Liver (tissue), 9 donors: ENCODE results near the gene BCAS1. TPM values are rescaled to one million over a fixed set of nuclear protein-coding genes. Genes with fewer than 3 reads are reported as not detected.

Experiments
- DNase-seq: peaks from one replicate; pipeline ENCODE4 v3.0.0-alpha.2; 2017; ENCODE audit warnings: low spot score
- H3K27ac ChIP-seq, 2 donors: one replicate each; pipeline ENCODE4 v1.7.0; 2013; ENCODE audit warnings: inconsistent platforms in 2 of 2, low read length in 2 of 2, control low read depth in 1 of 2, low read depth in 1 of 2, mild to moderate bottlenecking in 1 of 2
- H3K27me3 ChIP-seq, 4 donors: one replicate each; pipeline versions ENCODE4 v1.6.1 to v1.7.0; 2013; ENCODE audit warnings: low read length in 3 of 4, inconsistent platforms in 1 of 4, mild to moderate bottlenecking in 1 of 4, moderate library complexity in 1 of 4; ENCODE audit not compliant: control insufficient read depth in 4 of 4, insufficient read depth in 4 of 4
- H3K36me3 ChIP-seq, 4 donors: one replicate each; pipeline versions ENCODE4 v1.6.1 to v1.7.0; 2013; ENCODE audit warnings: low read length in 3 of 4, mild to moderate bottlenecking in 3 of 4, low read depth in 1 of 4, moderate library complexity in 1 of 4; ENCODE audit not compliant: control insufficient read depth in 4 of 4, insufficient read depth in 3 of 4
- H3K4me1 ChIP-seq, 4 donors: one replicate each; pipeline versions ENCODE4 v1.6.1 to v1.7.0; 2013; ENCODE audit warnings: low read length in 3 of 4, mild to moderate bottlenecking in 3 of 4, moderate library complexity in 1 of 4; ENCODE audit not compliant: control insufficient read depth in 4 of 4, insufficient read depth in 4 of 4
- H3K4me3 ChIP-seq, 3 donors: one replicate each; pipeline versions ENCODE4 v1.6.1 to v1.7.0; 2013; ENCODE audit warnings: low read length in 3 of 3, control low read depth in 1 of 3, low read depth in 1 of 3, mild to moderate bottlenecking in 1 of 3
- H3K9ac ChIP-seq, 2 donors: one replicate each; pipeline ENCODE4 v1.7.0; 2013; ENCODE audit warnings: low read length in 2 of 2, mild to moderate bottlenecking in 2 of 2, moderate library complexity in 2 of 2, control low read depth in 1 of 2, low read depth in 1 of 2
- H3K9me3 ChIP-seq, 4 donors: one replicate each; pipeline versions ENCODE4 v1.6.1 to v1.7.0; 2013; ENCODE audit warnings: low read length in 3 of 4; ENCODE audit not compliant: control insufficient read depth in 4 of 4
- ATF3 ChIP-seq: IDR thresholded peaks from 2 replicates; pipeline ENCODE4 v1.6.1; 2016; ENCODE audit warnings: antibody characterized with exemption
- EGR1 ChIP-seq, 2 donors: IDR thresholded peaks; 2 replicates each; pipeline ENCODE4 v1.6.1; 2016 to 2018; ENCODE audit warnings: antibody characterized with exemption in 2 of 2, low read depth in 2 of 2
- FOXA1 ChIP-seq: IDR thresholded peaks from 2 replicates; pipeline ENCODE4 v1.6.1; 2016; ENCODE audit warnings: antibody characterized with exemption
- FOXA2 ChIP-seq: IDR thresholded peaks from 2 replicates; pipeline ENCODE4 v1.6.1; 2016; ENCODE audit warnings: antibody characterized with exemption
- GABPA ChIP-seq, 2 donors: IDR thresholded peaks in 1 of 2; conservative IDR thresholded peaks in 1 of 2; 2 replicates each; pipeline ENCODE4 v1.6.1; 2016; ENCODE audit warnings: antibody characterized with exemption in 2 of 2, mild to moderate bottlenecking in 1 of 2, moderate library complexity in 1 of 2
- HNF4A ChIP-seq, 2 donors: conservative IDR thresholded peaks; 2 replicates each; pipeline ENCODE4 v1.6.1; 2016; ENCODE audit warnings: antibody characterized with exemption in 2 of 2, mild to moderate bottlenecking in 2 of 2
- JUND ChIP-seq, 2 donors: IDR thresholded peaks; 2 replicates each; pipeline ENCODE4 v1.6.1; 2016; ENCODE audit warnings: antibody characterized with exemption in 2 of 2
- MAX ChIP-seq: IDR thresholded peaks from 2 replicates; pipeline ENCODE4 v1.6.1; 2016; ENCODE audit warnings: antibody characterized with exemption
- NR2F2 ChIP-seq: IDR thresholded peaks from 2 replicates; pipeline ENCODE4 v1.6.1; 2016; ENCODE audit warnings: antibody characterized with exemption
- RAD21 ChIP-seq, 2 donors: IDR thresholded peaks; 2 replicates each; pipeline ENCODE4 v1.6.1; 2016; ENCODE audit warnings: antibody characterized with exemption in 2 of 2, mild to moderate bottlenecking in 2 of 2
- REST ChIP-seq: IDR thresholded peaks from 2 replicates; pipeline ENCODE4 v1.6.1; 2016; ENCODE audit warnings: antibody characterized with exemption, mild to moderate bottlenecking
- RXRA ChIP-seq, 2 donors: IDR thresholded peaks; 2 replicates each; pipeline ENCODE4 v1.6.1; 2017 to 2018; ENCODE audit warnings: antibody characterized with exemption in 2 of 2, mild to moderate bottlenecking in 1 of 2
- YY1 ChIP-seq: IDR thresholded peaks from 2 replicates; pipeline ENCODE4 v1.6.1; 2016; ENCODE audit warnings: antibody characterized with exemption, mild to moderate bottlenecking
- ZBTB33 ChIP-seq: IDR thresholded peaks from 2 replicates; pipeline ENCODE4 v1.6.1; 2016; ENCODE audit warnings: antibody characterized with exemption
- WGBS: extraction: QIAGEN DNeasy Blood & Tissue Kit; methylation state at CpG from one replicate; pipeline ENCODE4 v1.1.7; 2013; 5-methylcytosine and 5-hydroxymethylcytosine counted together
- polyA plus RNA-seq, 2 donors: library from polyadenylated mRNA; stranded (reverse) in 1 of 2; unstranded in 1 of 2; fragments of 200-250 nt in 1 of 2; fragments of >200 nt in 1 of 2; fragmentation: Nextera tagmentation in 1 of 2; extraction: Ambion mirVana in 1 of 2; gene quantifications; one replicate each; pipeline versions ENCODE4 v1.2.1 to v1.2.3, GENCODE V29; 2013 to 2015
- total RNA-seq, 2 donors: library from RNA; depleted of rRNA; stranded (reverse); fragments of >200 nt; gene quantifications; one replicate each; pipeline ENCODE4 v1.2.3, GENCODE V29; 2014
- TF ChIP-seq, protein P1 (sequence below): fragments of 150-350 bp; IDR thresholded peaks from 2 replicates; pipeline ENCODE4 v1.5.1; 2017; ENCODE audit warnings: improper control_type of control experiment, low read depth, low read length; ENCODE audit not compliant: missing input control
- donor health status: healthy.
- donor health status: healthy.
- donor health status: healthy.
- donor health status: healthy.
- donor health status: healthy.

The BCAS1 gene
- total and polyA plus RNA-seq, 4 donors = under 0.01 to 0.93 (median 0.04) TPM

DNA sequence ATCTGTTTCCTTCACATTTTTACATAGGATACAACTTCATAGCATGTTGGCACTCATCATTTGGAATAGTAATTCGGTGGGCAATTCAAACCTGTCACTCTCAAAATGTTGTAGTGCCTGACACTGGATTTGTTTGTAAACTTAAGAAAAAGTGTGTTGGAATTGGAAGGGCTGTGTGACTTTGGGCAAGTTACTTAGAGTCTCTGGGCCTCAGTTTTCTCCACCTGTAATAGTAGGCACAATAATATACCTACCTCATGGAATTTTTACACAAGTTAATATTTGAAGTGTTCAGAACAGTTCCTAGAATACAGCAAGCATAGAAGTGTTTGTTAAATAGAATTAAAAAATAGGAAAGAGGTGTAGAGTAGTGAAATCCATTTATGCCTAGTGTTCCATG, 15.0 kb upstream of the BCAS1 start:
- 77% methylated on average over 1 of the region's 1 CpG for WGBS
- TF ChIP-seq ATF3 (no peak), YY1 (no peak), NR2F2 (no peak), REST (no peak), FOXA2 (no peak), HNF4A (conservative IDR thresholded peaks at IDR 0.05) (no peak), MAX (no peak), RXRA (IDR thresholded peaks at IDR 0.05) (no peak), EGR1 (IDR thresholded peaks at IDR 0.05; ENCODE audit: low read depth in 2 of 2) (no peak), FOXA1 (no peak)
- TF ChIP-seq, protein P1, sequence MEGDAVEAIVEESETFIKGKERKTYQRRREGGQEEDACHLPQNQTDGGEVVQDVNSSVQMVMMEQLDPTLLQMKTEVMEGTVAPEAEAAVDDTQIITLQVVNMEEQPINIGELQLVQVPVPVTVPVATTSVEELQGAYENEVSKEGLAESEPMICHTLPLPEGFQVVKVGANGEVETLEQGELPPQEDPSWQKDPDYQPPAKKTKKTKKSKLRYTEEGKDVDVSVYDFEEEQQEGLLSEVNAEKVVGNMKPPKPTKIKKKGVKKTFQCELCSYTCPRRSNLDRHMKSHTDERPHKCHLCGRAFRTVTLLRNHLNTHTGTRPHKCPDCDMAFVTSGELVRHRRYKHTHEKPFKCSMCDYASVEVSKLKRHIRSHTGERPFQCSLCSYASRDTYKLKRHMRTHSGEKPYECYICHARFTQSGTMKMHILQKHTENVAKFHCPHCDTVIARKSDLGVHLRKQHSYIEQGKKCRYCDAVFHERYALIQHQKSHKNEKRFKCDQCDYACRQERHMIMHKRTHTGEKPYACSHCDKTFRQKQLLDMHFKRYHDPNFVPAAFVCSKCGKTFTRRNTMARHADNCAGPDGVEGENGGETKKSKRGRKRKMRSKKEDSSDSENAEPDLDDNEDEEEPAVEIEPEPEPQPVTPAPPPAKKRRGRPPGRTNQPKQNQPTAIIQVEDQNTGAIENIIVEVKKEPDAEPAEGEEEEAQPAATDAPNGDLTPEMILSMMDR = no peak
- Histone ChIP-seq H3K9ac (no peak overlapping the region), H3K9me3 (no peaks in the 10 kb centered on the region), H3K36me3 (no peaks in the 10 kb centered on the region), H3K27ac (no peak overlapping the region), H3K27me3 (no peaks in the 10 kb centered on the region), H3K4me3 (no peak overlapping the region), H3K4me1 (no peaks in the 10 kb centered on the region)
- DNase-seq = no peak

GRCh38 chr20:54084727-54085388, 14.5 kb upstream of the BCAS1 start:
- Histone ChIP-seq H3K36me3 (no peaks in the 10 kb centered on the region), H3K9me3 (no peaks in the 10 kb centered on the region), H3K9ac (no peak overlapping the region), H3K27ac (no peak overlapping the region), H3K27me3 (no peaks in the 10 kb centered on the region), H3K4me1 (no peaks in the 10 kb centered on the region), H3K4me3 (no peak overlapping the region)
- no peak for DNase-seq
- 66% methylated on average over 5 of the region's 5 CpGs for WGBS
- no peak for TF ChIP-seq RAD21 (IDR thresholded peaks at IDR 0.05)
- no peak for TF ChIP-seq JUND (IDR thresholded peaks at IDR 0.05)
- no peak for TF ChIP-seq EGR1 (IDR thresholded peaks at IDR 0.05; ENCODE audit: low read depth in 2 of 2)
- no peak for TF ChIP-seq GABPA (IDR thresholded peaks at IDR 0.05 in 1 of 2, conservative IDR thresholded peaks at IDR 0.05 in 1 of 2)
- TF ChIP-seq, protein P1 = no peak
- no peak for TF ChIP-seq ZBTB33
- no peak for TF ChIP-seq RXRA (IDR thresholded peaks at IDR 0.05)
- no peak for TF ChIP-seq REST
- no peak for TF ChIP-seq ATF3
- no peak for TF ChIP-seq FOXA2
- TF ChIP-seq MAX = no peak
